ENCODE data around the gene NHEJ1. TPM values are rescaled to one million over a fixed set of nuclear protein-coding genes. Genes with fewer than 3 reads are reported as not detected.

NHEJ1 gene
- total RNA-seq, 2 experiments from 2014 or later: 12.7 to 14.3 TPM

GRCh38 chr2:219072741-219073250 is 87.8 kb downstream of the NHEJ1 start:
- no peak overlapping the region for H3K4me3 ChIP-seq (ENCODE audit: low read depth, low read length, poor library complexity, severe bottlenecking)
- intact Hi-C loops (cut with micrococcal nuclease; ENCODE audit: unreplicated experiment): loop anchor here (1.0 to 5.0 kb wide), 2 partner anchors 35 to 47 kb away; no protein-coding TSS in a partner anchor

GRCh38 chr2:219071131-219071816 is 89.3 kb downstream of the NHEJ1 start:
- intact Hi-C loops (cut with micrococcal nuclease; ENCODE audit: unreplicated experiment): loop anchor here (5.0 kb wide), 1 partner anchor 36 kb away; no protein-coding TSS in a partner anchor
- Histone ChIP-seq H3K4me3 (ENCODE audit: low read depth, low read length, poor library complexity, severe bottlenecking) (no peak overlapping the region), H2AFZ (ENCODE audit: low read length) (no peak overlapping the region), H3K27ac (ENCODE audit: low read depth, low read length, poor library complexity, severe bottlenecking) (no peak overlapping the region), H3K36me3 (ENCODE audit: insufficient read depth, low read length) (peaks cover 6% of the 10 kb centered on the region; the same call in 1 of the 2 replicates), H3K9me2 (ENCODE audit: insufficient read depth, low read length) (no peaks in the 10 kb centered on the region), H3K79me2 (ENCODE audit: insufficient read depth, low read depth, low read length) (no peaks in the 10 kb centered on the region), H3K4me1 (ENCODE audit: insufficient read depth, low read length, poor library complexity, severe bottlenecking) (no peaks in the 10 kb centered on the region), H4K20me1 (ENCODE audit: insufficient read depth, low read length) (no peaks in the 10 kb centered on the region), H3K9me3 (ENCODE audit: low read length) (no peaks in the 10 kb centered on the region), H3K4me2 (ENCODE audit: low read length) (no peak overlapping the region)
- no TSS peak for BruUV-seq (replicated peaks)
- TF ChIP-seq CTCF (conservative IDR thresholded peaks at IDR 0.05; ENCODE audit: low read length): no peak
- TF ChIP-seq EZH2phosphoT487 (IDR thresholded peaks at IDR 0.05; ENCODE audit: borderline replicate concordance, low read depth, low read length): no peak
- ChIA-PET CTCF (ENCODE audit: unreplicated experiment) (interaction anchor here (1.0 kb wide), 1 partner anchor 33 kb away, joined by 3 read pairs; no protein-coding TSS in a partner anchor), POLR2A (no interaction called here)
- no peak for DNase-seq (ENCODE audit: low spot score)

More at GRCh38 chr2:219072741-219073250, 87.8 kb downstream of the NHEJ1 start:
- Histone ChIP-seq H3K79me2 (ENCODE audit: insufficient read depth, low read depth, low read length) (no peaks in the 10 kb centered on the region), H3K27ac (ENCODE audit: low read depth, low read length, poor library complexity, severe bottlenecking) (no peak overlapping the region), H3K9me3 (ENCODE audit: low read length) (no peaks in the 10 kb centered on the region), H4K20me1 (ENCODE audit: insufficient read depth, low read length) (no peaks in the 10 kb centered on the region), H3K36me3 (ENCODE audit: insufficient read depth, low read length) (peaks cover 7% of the 10 kb centered on the region; the same call in 1 of the 2 replicates), H3K9me2 (ENCODE audit: insufficient read depth, low read length) (no peaks in the 10 kb centered on the region), H3K4me2 (ENCODE audit: low read length) (no peak overlapping the region), H2AFZ (ENCODE audit: low read length) (no peak overlapping the region), H3K4me1 (ENCODE audit: insufficient read depth, low read length, poor library complexity, severe bottlenecking) (no peaks in the 10 kb centered on the region)
- ChIA-PET CTCF (ENCODE audit: unreplicated experiment) (interaction anchor here (0.9 to 1.1 kb wide), 3 partner anchors 28 to 84 kb away, joined by 3 read pairs; no protein-coding TSS in a partner anchor), POLR2A (interaction anchor here (0.5 to 1.6 kb wide), 2 partner anchors 80 to 180 kb away, joined by 3 to 5 read pairs; no protein-coding TSS in a partner anchor)
- TF ChIP-seq CTCF (conservative IDR thresholded peaks at IDR 0.05; ENCODE audit: low read length) (no peak), EZH2phosphoT487 (IDR thresholded peaks at IDR 0.05; ENCODE audit: borderline replicate concordance, low read depth, low read length) (no peak)
- DNase-seq (ENCODE audit: low spot score): no peak
- BruUV-seq (replicated peaks): no TSS peak

GRCh38 chr2:219065484-219065883 is 95.1 kb downstream of the NHEJ1 start:
- no peak overlapping the region for H3K27ac ChIP-seq (ENCODE audit: low read depth, low read length, poor library complexity, severe bottlenecking)

More at GRCh38 chr2:219065484-219065883, 95.1 kb downstream of the NHEJ1 start:
- DNase-seq (ENCODE audit: low spot score): no peak
- TF ChIP-seq EZH2phosphoT487 (IDR thresholded peaks at IDR 0.05; ENCODE audit: borderline replicate concordance, low read depth, low read length) (no peak), CTCF (conservative IDR thresholded peaks at IDR 0.05; ENCODE audit: low read length) (no peak)
- Histone ChIP-seq H3K4me2 (ENCODE audit: low read length) (no peak overlapping the region), H3K4me1 (ENCODE audit: insufficient read depth, low read length, poor library complexity, severe bottlenecking) (no peaks in the 10 kb centered on the region), H2AFZ (ENCODE audit: low read length) (no peak overlapping the region), H3K4me3 (ENCODE audit: low read depth, low read length, poor library complexity, severe bottlenecking) (no peak overlapping the region), H3K9me3 (ENCODE audit: low read length) (no peaks in the 10 kb centered on the region), H4K20me1 (ENCODE audit: insufficient read depth, low read length) (no peaks in the 10 kb centered on the region), H3K9me2 (ENCODE audit: insufficient read depth, low read length) (no peaks in the 10 kb centered on the region), H3K36me3 (ENCODE audit: insufficient read depth, low read length) (no peaks in the 10 kb centered on the region), H3K79me2 (ENCODE audit: insufficient read depth, low read depth, low read length) (no peaks in the 10 kb centered on the region)
- ChIA-PET POLR2A (interaction anchor here (1.0 kb wide), 1 partner anchor 313 kb away, joined by 4 read pairs; no protein-coding TSS in a partner anchor), CTCF (ENCODE audit: unreplicated experiment) (no interaction called here)
- BruUV-seq (replicated peaks): no TSS peak
- intact Hi-C loops (cut with micrococcal nuclease; ENCODE audit: unreplicated experiment): no loop called here
